Astrocyte (in vitro differentiated cells and primary cell): ENCODE results near the gene ACSS3. TPM values are rescaled to one million over a fixed set of nuclear protein-coding genes. Genes with fewer than 3 reads are reported as not detected.

Source experiments
- DNase-seq: peaks from one replicate; pipeline ENCODE4 v3.0.0-alpha.2; 2010; ENCODE audit warnings: low read depth
- FAIRE-seq: peaks from 2 replicates; lab custom pipeline; 2011; peaks lifted over from hg19 to GRCh38; lab: Jason Lieb, UNC
- H2AFZ ChIP-seq: 2 replicates; pipeline ENCODE4 v1.6.0; 2012; ENCODE audit warnings: low read depth, low read length, inconsistent platforms
- H3K27ac ChIP-seq: 2 replicates; pipeline ENCODE4 v1.5.1; 2011; ENCODE audit warnings: low read depth, low read length, inconsistent platforms
- H3K27me3 ChIP-seq: 2 replicates; pipeline ENCODE4 v1.6.0; 2011; ENCODE audit warnings: low read length, inconsistent platforms; ENCODE audit not compliant: insufficient read depth
- H3K36me3 ChIP-seq: 2 replicates; pipeline ENCODE4 v1.5.1; 2011; ENCODE audit warnings: low read length, inconsistent platforms; ENCODE audit not compliant: insufficient read depth
- H3K4me1 ChIP-seq: 2 replicates; pipeline ENCODE4 v1.5.1; 2011; ENCODE audit warnings: low read length, inconsistent platforms; ENCODE audit not compliant: insufficient read depth
- H3K4me2 ChIP-seq: 2 replicates; pipeline ENCODE4 v1.6.0; 2012; ENCODE audit warnings: low read length, inconsistent platforms
- H3K4me3 ChIP-seq: 2 replicates; pipeline ENCODE4 v1.5.1; 2011; ENCODE audit warnings: low read depth, mild to moderate bottlenecking, low read length, inconsistent platforms; ENCODE audit not compliant: insufficient read depth
- H3K79me2 ChIP-seq: 2 replicates; pipeline ENCODE4 v1.6.0; 2012; ENCODE audit warnings: mild to moderate bottlenecking, low read length, inconsistent platforms; ENCODE audit not compliant: insufficient read depth
- H3K9ac ChIP-seq: 2 replicates; pipeline ENCODE4 v1.6.0; 2012; ENCODE audit warnings: mild to moderate bottlenecking, low read length, inconsistent platforms
- H3K9me3 ChIP-seq: 2 replicates; pipeline ENCODE4 v1.5.1; 2012; ENCODE audit warnings: low read depth, mild to moderate bottlenecking, low read length, inconsistent platforms; ENCODE audit not compliant: insufficient read depth
- H4K20me1 ChIP-seq: 2 replicates; pipeline ENCODE4 v1.6.0; 2012; ENCODE audit warnings: low read length, inconsistent platforms; ENCODE audit not compliant: insufficient read depth
- H3K27ac Mint-ChIP-seq: one replicate; pipeline ENCODE4 v1.8.0; 2021; ENCODE audit warnings: mild to moderate bottlenecking, mixed read lengths; ENCODE audit not compliant: unreplicated experiment
- H3K27me3 Mint-ChIP-seq: one replicate; pipeline ENCODE4 v1.8.0; 2021; ENCODE audit warnings: low read depth, mixed read lengths; ENCODE audit not compliant: unreplicated experiment
- H3K36me3 Mint-ChIP-seq: one replicate; pipeline ENCODE4 v1.8.0; 2021; ENCODE audit warnings: low read depth, mixed read lengths; ENCODE audit not compliant: unreplicated experiment
- H3K4me1 Mint-ChIP-seq: one replicate; pipeline ENCODE4 v1.8.0; 2021; ENCODE audit warnings: low read depth, mixed read lengths; ENCODE audit not compliant: unreplicated experiment
- H3K4me3 Mint-ChIP-seq: one replicate; pipeline ENCODE4 v1.8.0; 2021; ENCODE audit warnings: mild to moderate bottlenecking, moderate library complexity, mixed read lengths; ENCODE audit not compliant: unreplicated experiment
- H3K9me3 Mint-ChIP-seq: one replicate; pipeline ENCODE4 v1.8.0; 2021; ENCODE audit warnings: mild to moderate bottlenecking, mixed read lengths; ENCODE audit not compliant: unreplicated experiment
- EZH2 ChIP-seq: IDR thresholded peaks from 2 replicates; pipeline ENCODE4 v1.6.1; 2012; ENCODE audit warnings: mild to moderate bottlenecking, low read length, inconsistent platforms; ENCODE audit not compliant: insufficient read depth
- total RNA-seq: library from RNA; stranded (reverse); gene quantifications from 2 replicates; pipeline ENCODE4 v1.2.1, GENCODE V29; 2021
- TF ChIP-seq, protein P1 (sequence below): IDR thresholded peaks from 2 replicates; pipeline ENCODE4 v1.5.1; 2011; ENCODE audit warnings: low read depth, mild to moderate bottlenecking, inconsistent platforms, low read length, moderate library complexity; ENCODE audit not compliant: insufficient read depth

ACSS3 gene
- total RNA-seq, 1 donor from 2014 or later: 13.9 TPM

- FAIRE-seq (no peak), DNase-seq (no peak)
- no peak overlapping the region for H3K9ac ChIP-seq
- H3K79me2 ChIP-seq: no peaks in the 10 kb centered on the region
- TF ChIP-seq, protein P1, sequence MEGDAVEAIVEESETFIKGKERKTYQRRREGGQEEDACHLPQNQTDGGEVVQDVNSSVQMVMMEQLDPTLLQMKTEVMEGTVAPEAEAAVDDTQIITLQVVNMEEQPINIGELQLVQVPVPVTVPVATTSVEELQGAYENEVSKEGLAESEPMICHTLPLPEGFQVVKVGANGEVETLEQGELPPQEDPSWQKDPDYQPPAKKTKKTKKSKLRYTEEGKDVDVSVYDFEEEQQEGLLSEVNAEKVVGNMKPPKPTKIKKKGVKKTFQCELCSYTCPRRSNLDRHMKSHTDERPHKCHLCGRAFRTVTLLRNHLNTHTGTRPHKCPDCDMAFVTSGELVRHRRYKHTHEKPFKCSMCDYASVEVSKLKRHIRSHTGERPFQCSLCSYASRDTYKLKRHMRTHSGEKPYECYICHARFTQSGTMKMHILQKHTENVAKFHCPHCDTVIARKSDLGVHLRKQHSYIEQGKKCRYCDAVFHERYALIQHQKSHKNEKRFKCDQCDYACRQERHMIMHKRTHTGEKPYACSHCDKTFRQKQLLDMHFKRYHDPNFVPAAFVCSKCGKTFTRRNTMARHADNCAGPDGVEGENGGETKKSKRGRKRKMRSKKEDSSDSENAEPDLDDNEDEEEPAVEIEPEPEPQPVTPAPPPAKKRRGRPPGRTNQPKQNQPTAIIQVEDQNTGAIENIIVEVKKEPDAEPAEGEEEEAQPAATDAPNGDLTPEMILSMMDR: no peak
- no peak for TF ChIP-seq EZH2
- H3K4me2 ChIP-seq: no peak overlapping the region
- H3K9me3 ChIP-seq: no peaks in the 10 kb centered on the region
- H3K27me3 Mint-ChIP-seq: no peaks in the 10 kb centered on the region
- H2AFZ ChIP-seq: no peak overlapping the region
- H4K20me1 ChIP-seq: no peaks in the 10 kb centered on the region
- no peaks in the 10 kb centered on the region for H3K9me3 Mint-ChIP-seq
- no peak overlapping the region for H3K4me3 Mint-ChIP-seq
- no peak overlapping the region for H3K27ac Mint-ChIP-seq
- no peak overlapping the region for H3K27ac ChIP-seq
- no peaks in the 10 kb centered on the region for H3K27me3 ChIP-seq
- no peaks in the 10 kb centered on the region for H3K36me3 ChIP-seq
- no peaks in the 10 kb centered on the region for H3K36me3 Mint-ChIP-seq
- H3K4me1 ChIP-seq: peaks cover 16% of the 10 kb centered on the region
- H3K4me3 ChIP-seq: no peak overlapping the region
- peaks cover 26% of the 10 kb centered on the region for H3K4me1 Mint-ChIP-seq
These were observed 217.4 kb downstream of the ACSS3 start for GRCh38 chr12:81295251-81295650.

DNA sequence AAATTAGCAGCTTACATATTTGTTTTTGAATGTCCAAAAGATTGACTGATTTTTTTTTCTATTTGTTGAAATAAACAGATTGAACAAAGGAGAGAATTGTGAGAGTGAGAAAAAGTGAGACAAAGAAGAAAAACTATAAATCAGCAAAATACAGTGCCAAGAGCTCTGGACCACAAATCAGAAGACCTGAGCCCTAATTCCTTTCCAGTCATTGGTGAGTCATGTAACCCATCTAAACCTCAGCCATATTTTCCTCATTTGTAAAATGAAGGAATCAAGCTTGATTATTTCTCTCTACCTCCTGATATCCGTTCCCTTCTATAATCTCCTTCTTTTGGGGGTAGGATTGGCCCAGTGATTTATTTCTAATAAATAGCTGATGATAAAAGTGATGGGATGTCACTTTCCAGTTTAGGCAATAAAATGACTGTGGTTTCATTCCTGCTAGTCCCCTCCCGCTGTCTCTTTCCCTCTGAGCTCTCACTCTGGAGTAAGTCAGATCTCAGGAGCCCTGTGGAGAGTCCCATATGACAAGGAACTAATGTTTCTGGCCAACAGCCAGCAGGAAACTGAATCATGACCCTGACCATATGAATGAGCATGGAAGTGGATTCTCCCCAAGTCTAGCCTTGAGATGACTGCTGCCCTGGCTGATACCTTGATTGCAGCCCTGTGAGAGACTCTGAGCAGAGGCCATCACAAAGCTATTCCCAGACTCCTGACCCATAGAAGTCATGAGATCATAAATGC lies 218.9 kb downstream of the ACSS3 start:
- Mint-ChIP-seq H3K27ac (peak overlapping the region; percentile 84), H3K36me3 (no peaks in the 10 kb centered on the region), H3K27me3 (no peaks in the 10 kb centered on the region), H3K9me3 (no peaks in the 10 kb centered on the region), H3K4me3 (no peak overlapping the region), H3K4me1 (peaks cover 26% of the 10 kb centered on the region)
- Histone ChIP-seq H3K9me3 (no peaks in the 10 kb centered on the region), H3K4me3 (no peak overlapping the region), H3K4me2 (peak overlapping the region; percentile 70), H3K27ac (peak overlapping the region; percentile 62), H2AFZ (no peak overlapping the region), H4K20me1 (no peaks in the 10 kb centered on the region), H3K36me3 (no peaks in the 10 kb centered on the region), H3K27me3 (no peaks in the 10 kb centered on the region), H3K4me1 (peaks cover 16% of the 10 kb centered on the region), H3K9ac (no peak overlapping the region), H3K79me2 (no peaks in the 10 kb centered on the region)
- DNase-seq: peak; percentile 87
- FAIRE-seq: no peak
- no peak for TF ChIP-seq EZH2
- TF ChIP-seq, protein P1: no peak

GRCh38 chr12:81297601-81298000 lies 219.7 kb downstream of the ACSS3 start:
- Mint-ChIP-seq H3K9me3 (no peaks in the 10 kb centered on the region), H3K36me3 (no peaks in the 10 kb centered on the region), H3K4me1 (peaks cover 26% of the 10 kb centered on the region), H3K27me3 (no peaks in the 10 kb centered on the region), H3K4me3 (no peak overlapping the region), H3K27ac (peak overlapping the region; percentile 84)
- Histone ChIP-seq H3K36me3 (no peaks in the 10 kb centered on the region), H3K4me2 (peak overlapping the region; percentile 70), H3K27ac (peak overlapping the region; percentile 62), H3K9ac (no peak overlapping the region), H3K4me3 (no peak overlapping the region), H3K27me3 (no peaks in the 10 kb centered on the region), H2AFZ (no peak overlapping the region), H3K9me3 (no peaks in the 10 kb centered on the region), H3K79me2 (no peaks in the 10 kb centered on the region), H3K4me1 (peaks cover 16% of the 10 kb centered on the region), H4K20me1 (no peaks in the 10 kb centered on the region)
- TF ChIP-seq, protein P1: no peak
- TF ChIP-seq EZH2: no peak
- FAIRE-seq (no peak), DNase-seq (peak; percentile 81)
